ENCODE measurements around the gene USP2. TPM values are rescaled to one million over a fixed set of nuclear protein-coding genes. Genes with fewer than 3 reads are reported as not detected.

The USP2 gene
- total RNA-seq, 2 donors from 2014 or later, result 38.9 to 58.7 TPM

- peak; percentile 99 for DNase-seq (ENCODE audit: low spot score)
- Histone ChIP-seq H3K4me1 (peaks cover 0 to 45% of the 10 kb centered on the region in 2 donors), H3K4me3 (peak within 1 kb of the TSS; percentile 86 to 93), H3K27ac (peak within 1 kb of the TSS; percentile 88 to 90), H3K27me3 (no peaks in the 10 kb centered on the region), H3K36me3 (no peaks in the 10 kb centered on the region), H3K9me3 (no peaks in the 10 kb centered on the region)
- TF ChIP-seq CTCF (IDR thresholded peaks at IDR 0.05), result no peak
These were observed 47.1 kb downstream of the USP2 start, which contains the start of gene RNF26 for GRCh38 chr11:119334174-119334930. TSS of gene RNF26 (plus strand) at chr11:119334527. CDS start at chr11:119335123, 596 bp downstream.

- no peak for TF ChIP-seq CTCF (IDR thresholded peaks at IDR 0.05)
These were observed 49.3 kb downstream of the USP2 start for GRCh38 chr11:119332111-119332765.

GRCh38 chr11:119330237-119330636 is 51.3 kb downstream of the USP2 start:
- Histone ChIP-seq H3K4me3 (no peak overlapping the region), H3K27me3 (no peaks in the 10 kb centered on the region), H3K27ac (no peak overlapping the region), H3K9me3 (no peaks in the 10 kb centered on the region), H3K36me3 (no peaks in the 10 kb centered on the region), H3K4me1 (peaks cover 0 to 7% of the 10 kb centered on the region in 2 donors)
- DNase-seq (ENCODE audit: low spot score), result no peak
- TF ChIP-seq CTCF (IDR thresholded peaks at IDR 0.05), result no peak

More at GRCh38 chr11:119332111-119332765, 49.3 kb downstream of the USP2 start:
- H3K36me3 ChIP-seq, result no peaks in the 10 kb centered on the region
- H3K4me3 ChIP-seq, result no peak overlapping the region
- no peak for DNase-seq (ENCODE audit: low spot score)
- no peaks in the 10 kb centered on the region for H3K27me3 ChIP-seq
- no peaks in the 10 kb centered on the region for H3K9me3 ChIP-seq
- H3K27ac ChIP-seq, result no peak overlapping the region
- peaks cover 0 to 23% of the 10 kb centered on the region in 2 donors for H3K4me1 ChIP-seq

GRCh38 chr11:119329320-119329719 is 52.2 kb downstream of the USP2 start:
- H3K4me1 ChIP-seq, result no peaks in the 10 kb centered on the region
- no peak overlapping the region for H3K4me3 ChIP-seq
- no peaks in the 10 kb centered on the region for H3K36me3 ChIP-seq
- H3K9me3 ChIP-seq, result no peaks in the 10 kb centered on the region
- H3K27me3 ChIP-seq, result no peaks in the 10 kb centered on the region
- TF ChIP-seq CTCF (IDR thresholded peaks at IDR 0.05), result no peak
- no peak for DNase-seq (ENCODE audit: low spot score)
- H3K27ac ChIP-seq, result no peak overlapping the region

GRCh38 chr11:119324189-119324588 is 57.3 kb downstream of the USP2 start:
- Histone ChIP-seq H3K4me3 (no peak overlapping the region), H3K27me3 (no peaks in the 10 kb centered on the region), H3K4me1 (peaks cover 0 to 34% of the 10 kb centered on the region in 2 donors), H3K36me3 (no peaks in the 10 kb centered on the region), H3K9me3 (no peaks in the 10 kb centered on the region), H3K27ac (no peak overlapping the region)
- no peak for TF ChIP-seq CTCF (IDR thresholded peaks at IDR 0.05)
- no peak for DNase-seq (ENCODE audit: low spot score)

Measured in right atrium auricular region (tissue), 2 donors.